ENCODE measurements around the gene MARK1.

The MARK1 gene

GRCh38 chr1:220504329-220504728 lies 23.6 kb upstream of the MARK1 start:
- H3K9me3 ChIP-seq: no peaks in the 10 kb centered on the region
- H3K4me3 ChIP-seq (ENCODE audit: low read depth in 1 of 2, low read length in 1 of 2): no peak overlapping the region
- TF ChIP-seq CTCF (IDR thresholded peaks at IDR 0.05): no peak

GRCh38 chr1:220507085-220507484 lies 20.9 kb upstream of the MARK1 start:
- Histone ChIP-seq H3K4me1 (ENCODE audit: control insufficient read depth in 1 of 2, insufficient read depth in 1 of 2, low read depth in 1 of 2, low read length in 1 of 2) (no peaks in the 10 kb centered on the region), H3K9me3 (no peaks in the 10 kb centered on the region), H3K27ac (no peak overlapping the region), H3K4me3 (ENCODE audit: low read depth in 1 of 2, low read length in 1 of 2) (no peak overlapping the region), H3K36me3 (no peaks in the 10 kb centered on the region), H3K27me3 (no peaks in the 10 kb centered on the region)
- no peak for TF ChIP-seq CTCF (IDR thresholded peaks at IDR 0.05)

More at GRCh38 chr1:220504329-220504728, 23.6 kb upstream of the MARK1 start:
- Histone ChIP-seq H3K4me1 (ENCODE audit: control insufficient read depth in 1 of 2, insufficient read depth in 1 of 2, low read depth in 1 of 2, low read length in 1 of 2) (no peaks in the 10 kb centered on the region), H3K27me3 (no peaks in the 10 kb centered on the region), H3K27ac (no peak overlapping the region), H3K36me3 (no peaks in the 10 kb centered on the region)

GRCh38 chr1:220511179-220511578 lies 16.8 kb upstream of the MARK1 start:
- no peaks in the 10 kb centered on the region for H3K9me3 ChIP-seq
- TF ChIP-seq CTCF (IDR thresholded peaks at IDR 0.05): no peak
- no peaks in the 10 kb centered on the region for H3K27me3 ChIP-seq
- no peak overlapping the region for H3K27ac ChIP-seq
- no peaks in the 10 kb centered on the region for H3K36me3 ChIP-seq
- no peaks in the 10 kb centered on the region for H3K4me1 ChIP-seq (ENCODE audit: control insufficient read depth in 1 of 2, insufficient read depth in 1 of 2, low read depth in 1 of 2, low read length in 1 of 2)
- no peak overlapping the region for H3K4me3 ChIP-seq (ENCODE audit: low read depth in 1 of 2, low read length in 1 of 2)

GRCh38 chr1:220511785-220512184 lies 16.2 kb upstream of the MARK1 start:
- TF ChIP-seq CTCF (IDR thresholded peaks at IDR 0.05): no peak
- no peaks in the 10 kb centered on the region for H3K9me3 ChIP-seq
- no peaks in the 10 kb centered on the region for H3K36me3 ChIP-seq
- H3K4me3 ChIP-seq (ENCODE audit: low read depth in 1 of 2, low read length in 1 of 2): no peak overlapping the region
- no peaks in the 10 kb centered on the region for H3K27me3 ChIP-seq
- no peak overlapping the region for H3K27ac ChIP-seq
- H3K4me1 ChIP-seq (ENCODE audit: control insufficient read depth in 1 of 2, insufficient read depth in 1 of 2, low read depth in 1 of 2, low read length in 1 of 2): no peaks in the 10 kb centered on the region

- no peaks in the 10 kb centered on the region for H3K9me3 ChIP-seq
- no peak for TF ChIP-seq CTCF (IDR thresholded peaks at IDR 0.05)
- no peak overlapping the region for H3K27ac ChIP-seq
- no peaks in the 10 kb centered on the region for H3K36me3 ChIP-seq
- no peaks in the 10 kb centered on the region for H3K4me1 ChIP-seq (ENCODE audit: control insufficient read depth in 1 of 2, insufficient read depth in 1 of 2, low read depth in 1 of 2, low read length in 1 of 2)
- no peak overlapping the region for H3K4me3 ChIP-seq (ENCODE audit: low read depth in 1 of 2, low read length in 1 of 2)
- H3K27me3 ChIP-seq: no peaks in the 10 kb centered on the region
These were observed 14.1 kb upstream of the MARK1 start for GRCh38 chr1:220513834-220514233.

- Histone ChIP-seq H3K4me1 (ENCODE audit: control insufficient read depth in 1 of 2, insufficient read depth in 1 of 2, low read depth in 1 of 2, low read length in 1 of 2) (no peaks in the 10 kb centered on the region), H3K27ac (no peak overlapping the region), H3K4me3 (ENCODE audit: low read depth in 1 of 2, low read length in 1 of 2) (no peak overlapping the region), H3K36me3 (no peaks in the 10 kb centered on the region), H3K27me3 (no peaks in the 10 kb centered on the region), H3K9me3 (no peaks in the 10 kb centered on the region)
- no peak for TF ChIP-seq CTCF (IDR thresholded peaks at IDR 0.05)
These were observed 13.7 kb upstream of the MARK1 start for GRCh38 chr1:220514256-220514655.
